Neural cell (in vitro differentiated cells): Measurements from ENCODE around the gene PRKAA2. TPM values are rescaled to one million over a fixed set of nuclear protein-coding genes. Genes with fewer than 3 reads are reported as not detected.

Experiments used
- H2AFZ ChIP-seq: fragments of 200-600, 300-800 bp; sonication (generic), shearing (Covaris generic); 2 replicates; pipeline ENCODE4 v1.6.0; 2014; ENCODE audit warnings: low read depth, mild to moderate bottlenecking, antibody characterized with exemption, low read length, moderate library complexity
- H3F3A ChIP-seq: fragments of 200-600 bp; shearing (Covaris generic); 2 replicates; pipeline ENCODE4 v1.6.1; 2016; ENCODE audit warnings: mild to moderate bottlenecking, moderate library complexity, mixed read lengths, antibody characterized with exemption, low read length; ENCODE audit not compliant: insufficient read depth, poor library complexity, severe bottlenecking
- H3K27ac ChIP-seq: fragments of 200-600, 300-800 bp; sonication (generic), shearing (Covaris generic); 2 replicates; pipeline ENCODE4 v1.5.1; 2014; ENCODE audit warnings: mild to moderate bottlenecking, low read length, moderate library complexity
- H3K27me3 ChIP-seq: fragments of 300-800, 200-600 bp; sonication (generic), shearing (Covaris generic); 2 replicates; pipeline ENCODE4 v1.6.0; 2014; ENCODE audit warnings: mild to moderate bottlenecking, low read depth, low read length, moderate library complexity; ENCODE audit not compliant: insufficient read depth
- H3K36me3 ChIP-seq: fragments of 300-800, 200-600 bp; sonication (generic), shearing (Covaris generic); 2 replicates; pipeline ENCODE4 v1.5.1; 2014; ENCODE audit warnings: mild to moderate bottlenecking, antibody characterized with exemption, low read length, moderate library complexity; ENCODE audit not compliant: insufficient read depth
- H3K4me2 ChIP-seq: fragments of 300-800, 200-600 bp; sonication (generic), shearing (Covaris generic); 2 replicates; pipeline ENCODE4 v1.6.0; 2014; ENCODE audit warnings: mild to moderate bottlenecking, low read length
- H3K4me3 ChIP-seq: fragments of 300-800, 200-600 bp; sonication (generic), shearing (Covaris generic); 2 replicates; pipeline ENCODE4 v1.5.1; 2014; ENCODE audit warnings: mild to moderate bottlenecking, low read length, moderate library complexity
- H3K79me2 ChIP-seq: fragments of 200-600 bp; shearing (Covaris generic); replicated peaks from 2 replicates; pipeline ENCODE4 v1.6.0; 2014; ENCODE audit warnings: mild to moderate bottlenecking, low read length, moderate library complexity; ENCODE audit not compliant: insufficient read depth
- H3K9ac ChIP-seq: fragments of 300-800, 200-600 bp; sonication (generic), shearing (Covaris generic); 2 replicates; pipeline ENCODE4 v1.6.1; 2016; ENCODE audit warnings: mild to moderate bottlenecking, low read length, mixed read lengths
- H3K9me2 ChIP-seq: fragments of 200-600 bp; shearing (Covaris generic); 2 replicates; pipeline ENCODE4 v1.6.1; 2016; ENCODE audit warnings: mild to moderate bottlenecking, low read length, mixed read lengths; ENCODE audit not compliant: insufficient read depth
- H3K9me3 ChIP-seq: fragments of 200-600, 300-800 bp; sonication (generic), shearing (Covaris generic); 2 replicates; pipeline ENCODE4 v1.6.1; 2016; ENCODE audit warnings: mild to moderate bottlenecking, mixed run types, low read length, moderate library complexity, mixed read lengths
- H4K20me1 ChIP-seq: fragments of 200-600 bp; shearing (Covaris generic); 2 replicates; pipeline ENCODE4 v1.6.1; 2016; ENCODE audit warnings: mild to moderate bottlenecking, mixed run types; ENCODE audit not compliant: insufficient read depth
- CTCF ChIP-seq: fragments of 450-650 bp; IDR thresholded peaks from 2 replicates; pipeline ENCODE4 v1.5.1; 2014; ENCODE audit warnings: antibody characterized with exemption, mild to moderate bottlenecking, moderate library complexity; ENCODE audit not compliant: poor library complexity, severe bottlenecking
- EP300 ChIP-seq: fragments of 450-650 bp; conservative IDR thresholded peaks from 2 replicates; pipeline ENCODE4 v1.6.1; 2014; ENCODE audit warnings: antibody characterized with exemption, mild to moderate bottlenecking, moderate library complexity; ENCODE audit not compliant: poor library complexity, severe bottlenecking
- EZH2 ChIP-seq: fragments of 200-600, 300-800 bp; shearing (Covaris generic), sonication (generic); IDR thresholded peaks from 2 replicates; pipeline ENCODE4 v1.6.1; 2014; ENCODE audit warnings: antibody characterized with exemption, low read length, borderline replicate concordance, mild to moderate bottlenecking; ENCODE audit not compliant: insufficient read depth, poor library complexity, severe bottlenecking
- MXI1 ChIP-seq: fragments of 450-650 bp; conservative IDR thresholded peaks from 2 replicates; pipeline ENCODE4 v1.6.1; 2014; ENCODE audit warnings: antibody characterized with exemption, mild to moderate bottlenecking; ENCODE audit not compliant: poor library complexity, severe bottlenecking
- POLR2AphosphoS5 ChIP-seq: IDR thresholded peaks from 2 replicates; pipeline ENCODE4 v1.6.1; 2012
- RAD21 ChIP-seq: fragments of 450-650 bp; conservative IDR thresholded peaks from 2 replicates; pipeline ENCODE4 v1.6.1; 2014; ENCODE audit warnings: antibody characterized with exemption, mild to moderate bottlenecking, moderate library complexity
- REST ChIP-seq: IDR thresholded peaks from 2 replicates; pipeline ENCODE4 v1.6.1; 2012; ENCODE audit warnings: borderline replicate concordance
- SMC3 ChIP-seq: fragments of 450-650 bp; conservative IDR thresholded peaks from 2 replicates; pipeline ENCODE4 v1.6.1; 2014; ENCODE audit warnings: antibody characterized with exemption, mild to moderate bottlenecking, moderate library complexity; ENCODE audit not compliant: poor library complexity
- TAF1 ChIP-seq: IDR thresholded peaks from 2 replicates; pipeline ENCODE4 v1.6.1; 2012; ENCODE audit warnings: low read depth
- polyA plus RNA-seq: library from polyadenylated mRNA; depleted of rRNA; stranded (reverse); fragments of >200 nt; gene quantifications from 2 replicates; pipeline ENCODE4 v1.2.3, GENCODE V29; 2014

Gene PRKAA2
- polyA plus RNA-seq, 1 donor from 2014 or later = 20.0 TPM

- no peaks in the 10 kb centered on the region for H3K27me3 ChIP-seq
- no peak overlapping the region for H3K4me3 ChIP-seq
- H3F3A ChIP-seq = no peaks in the 10 kb centered on the region
- H3K9ac ChIP-seq = no peak overlapping the region
- H3K79me2 ChIP-seq = no peaks in the 10 kb centered on the region
- no peaks in the 10 kb centered on the region for H3K36me3 ChIP-seq
- no peak overlapping the region for H3K4me2 ChIP-seq
- H3K27ac ChIP-seq = no peak overlapping the region
- H4K20me1 ChIP-seq = no peaks in the 10 kb centered on the region
- H3K9me3 ChIP-seq = no peaks in the 10 kb centered on the region
- H2AFZ ChIP-seq = no peak overlapping the region
- TF ChIP-seq SMC3 (no peak), POLR2AphosphoS5 (no peak)
- no peaks in the 10 kb centered on the region for H3K9me2 ChIP-seq
Measured at GRCh38 chr1:56617141-56617540, 28.0 kb upstream of the PRKAA2 start.

- Histone ChIP-seq H3K4me2 (no peak overlapping the region), H3K79me2 (no peaks in the 10 kb centered on the region), H3F3A (no peaks in the 10 kb centered on the region), H3K9me3 (no peaks in the 10 kb centered on the region), H3K27me3 (no peaks in the 10 kb centered on the region), H4K20me1 (no peaks in the 10 kb centered on the region), H3K27ac (no peak overlapping the region), H3K9me2 (no peaks in the 10 kb centered on the region), H3K9ac (no peak overlapping the region), H3K4me3 (no peak overlapping the region), H3K36me3 (no peaks in the 10 kb centered on the region), H2AFZ (no peak overlapping the region)
- TF ChIP-seq POLR2AphosphoS5 = no peak
- no peak for TF ChIP-seq CTCF
- TF ChIP-seq EP300 = no peak
- TF ChIP-seq SMC3 = no peak
Measured at GRCh38 chr1:56625819-56626440, 19.2 kb upstream of the PRKAA2 start.

- Histone ChIP-seq H3K4me2 (no peak overlapping the region), H3K4me3 (no peak overlapping the region), H3K9me3 (no peaks in the 10 kb centered on the region), H3K79me2 (no peaks in the 10 kb centered on the region), H3K27ac (no peak overlapping the region), H2AFZ (no peak overlapping the region), H3F3A (no peaks in the 10 kb centered on the region), H4K20me1 (no peaks in the 10 kb centered on the region), H3K27me3 (no peaks in the 10 kb centered on the region), H3K9me2 (no peaks in the 10 kb centered on the region), H3K9ac (no peak overlapping the region), H3K36me3 (no peaks in the 10 kb centered on the region)
- TF ChIP-seq EZH2 (no peak), CTCF (no peak), TAF1 (no peak), MXI1 (no peak), REST (no peak), SMC3 (no peak), RAD21 (no peak), EP300 (no peak), POLR2AphosphoS5 (no peak)
Measured at GRCh38 chr1:56626546-56626945, 18.6 kb upstream of the PRKAA2 start.
